ENCODE measurements around the gene RIMS1. TPM values are rescaled to one million over a fixed set of nuclear protein-coding genes. Genes with fewer than 3 reads are reported as not detected.

Gene RIMS1
- total RNA-seq, 1 donor from 2014 or later, result 0.17 TPM

DNA sequence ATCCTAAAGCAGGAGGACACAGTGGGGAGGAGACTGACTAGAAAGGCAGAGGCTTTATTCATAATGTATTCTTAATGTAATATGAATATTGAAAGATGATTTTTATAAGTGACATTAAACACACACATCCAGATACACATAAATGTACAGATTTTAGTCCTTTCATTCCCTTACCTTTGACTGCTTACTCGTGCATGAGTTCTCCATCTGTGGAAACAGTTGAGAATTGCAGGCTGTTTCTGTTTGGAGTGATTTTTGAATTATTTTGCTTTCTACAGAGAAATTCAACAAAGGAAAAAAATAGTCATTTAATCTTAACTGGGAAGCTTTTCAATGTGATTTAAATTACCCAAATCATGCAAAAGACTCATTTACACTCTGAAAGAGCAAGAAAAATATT lies 136.5 kb downstream of the RIMS1 start:
- no peak for TF ChIP-seq CTCF (conservative IDR thresholded peaks at IDR 0.05; ENCODE audit: low read depth, low read length)
- no peak for DNase-seq (ENCODE audit: low read depth)
- no peak overlapping the region for H3K4me3 ChIP-seq (ENCODE audit: low read depth, low read length)

DNA sequence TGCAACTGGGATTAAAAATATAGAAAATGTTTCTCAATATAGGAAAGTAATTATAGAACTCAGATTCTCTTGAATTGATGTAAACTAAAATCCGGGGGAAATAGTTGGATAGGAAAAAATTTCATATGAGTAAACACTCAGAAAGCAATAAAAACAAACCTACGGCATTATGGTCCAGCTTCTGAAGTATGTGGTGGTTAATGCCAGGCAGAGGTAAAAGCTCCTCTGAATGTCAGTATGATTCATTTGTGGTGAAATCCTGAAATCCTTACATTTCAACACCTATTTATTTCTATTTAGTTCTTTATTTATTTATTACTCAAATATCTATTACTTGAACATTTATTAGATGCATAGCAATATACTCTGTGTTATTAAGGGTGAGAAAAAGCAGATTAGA lies 145.1 kb downstream of the RIMS1 start:
- H3K4me3 ChIP-seq (ENCODE audit: low read depth, low read length), result no peak overlapping the region
- no peak for DNase-seq (ENCODE audit: low read depth)
- TF ChIP-seq CTCF (conservative IDR thresholded peaks at IDR 0.05; ENCODE audit: low read depth, low read length), result no peak

DNA sequence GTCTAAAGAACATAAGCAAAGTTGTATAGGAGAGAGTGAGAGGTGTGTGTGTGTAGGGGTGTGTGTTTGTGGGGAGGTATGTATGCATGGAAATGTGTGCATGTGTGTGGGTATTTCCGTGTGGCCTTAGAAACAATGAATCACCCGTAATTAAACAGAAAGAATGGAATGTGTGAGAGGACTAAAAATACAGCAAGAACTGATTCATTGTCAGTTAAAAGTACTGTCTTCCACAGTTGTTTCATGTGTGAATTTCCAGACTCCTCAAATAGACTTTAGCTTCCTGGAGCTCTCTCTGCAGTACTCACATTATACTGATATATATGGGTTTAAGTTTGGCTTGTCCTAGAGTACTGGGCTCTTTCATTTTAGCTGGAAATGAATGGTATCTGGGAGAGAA lies 145.7 kb downstream of the RIMS1 start:
- H3K4me3 ChIP-seq (ENCODE audit: low read depth, low read length), result no peak overlapping the region
- no peak for TF ChIP-seq CTCF (conservative IDR thresholded peaks at IDR 0.05; ENCODE audit: low read depth, low read length)
- peak; percentile 50 for DNase-seq (ENCODE audit: low read depth)

GRCh38 chr6:72035486-72035885 lies 149.1 kb downstream of the RIMS1 start:
- H3K4me3 ChIP-seq (ENCODE audit: low read depth, low read length), result no peak overlapping the region
- TF ChIP-seq CTCF (conservative IDR thresholded peaks at IDR 0.05; ENCODE audit: low read depth, low read length), result no peak
- peak; percentile 31 for DNase-seq (ENCODE audit: low read depth)

- TF ChIP-seq CTCF (conservative IDR thresholded peaks at IDR 0.05; ENCODE audit: low read depth, low read length), result no peak
- no peak overlapping the region for H3K4me3 ChIP-seq (ENCODE audit: low read depth, low read length)
- no peak for DNase-seq (ENCODE audit: low read depth)
Observed at GRCh38 chr6:72035966-72036365, 149.6 kb downstream of the RIMS1 start.

DNA sequence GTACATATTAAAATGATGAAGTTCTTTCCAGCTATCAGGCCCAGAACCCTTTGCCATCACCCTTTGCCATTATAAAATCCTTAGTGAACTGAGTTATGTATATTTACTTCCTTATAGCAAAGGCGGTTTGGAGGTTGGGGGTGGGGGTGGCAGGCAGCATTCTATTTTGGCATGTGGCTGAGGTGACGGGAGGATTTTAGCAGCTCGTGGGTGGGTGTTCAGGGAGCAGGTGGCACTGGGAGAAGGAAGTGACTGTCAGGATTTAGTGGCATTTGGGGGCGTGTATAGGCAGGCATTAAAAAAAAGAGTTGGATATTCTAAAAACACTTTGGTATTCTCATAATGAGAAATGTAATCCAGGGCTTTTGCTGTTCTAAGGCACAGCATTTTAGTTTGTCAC lies 150.7 kb downstream of the RIMS1 start:
- H3K4me3 ChIP-seq (ENCODE audit: low read depth, low read length), result no peak overlapping the region
- no peak for DNase-seq (ENCODE audit: low read depth)
- TF ChIP-seq CTCF (conservative IDR thresholded peaks at IDR 0.05; ENCODE audit: low read depth, low read length), result no peak

DNA sequence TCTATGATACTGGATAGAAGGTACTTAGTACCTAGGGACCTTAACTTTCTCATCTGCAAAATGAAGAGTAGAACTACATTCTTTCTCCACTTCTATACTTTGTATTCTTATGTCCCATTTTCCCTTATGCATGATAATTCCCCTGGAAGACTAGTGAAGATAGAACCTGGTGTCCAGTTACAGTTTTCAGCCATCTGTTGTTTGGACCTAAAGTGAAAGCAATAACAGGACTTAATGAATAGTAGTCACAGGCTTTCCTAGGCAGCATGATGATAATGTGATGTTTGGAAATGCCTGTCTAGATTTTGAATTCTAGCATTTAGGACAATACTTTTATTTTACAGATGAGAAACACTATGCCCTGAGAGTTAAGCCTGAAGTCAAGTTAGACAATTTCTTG lies 153.8 kb downstream of the RIMS1 start:
- H3K4me3 ChIP-seq (ENCODE audit: low read depth, low read length), result no peak overlapping the region
- DNase-seq (ENCODE audit: low read depth), result no peak
- no peak for TF ChIP-seq CTCF (conservative IDR thresholded peaks at IDR 0.05; ENCODE audit: low read depth, low read length)

Measured in epithelial cell of proximal tubule (primary cell).